OCI-LY1 (cell line): Measurements from ENCODE around the gene SPRED1.

Experiments used
- H2AFZ ChIP-seq: fragments of 200-600 bp; sonication (generic), shearing (Covaris generic); 2 replicates; pipeline ENCODE4 v1.6.0; 2014; ENCODE audit warnings: antibody characterized with exemption, mild to moderate bottlenecking, low read length
- H3F3A ChIP-seq: fragments of 200-600 bp; sonication (generic), shearing (Covaris generic); 2 replicates; pipeline ENCODE4 v1.6.0; 2014; ENCODE audit warnings: mild to moderate bottlenecking, antibody characterized with exemption, low read length, moderate library complexity; ENCODE audit not compliant: insufficient read depth
- H3K27ac ChIP-seq: fragments of 200-600 bp; sonication (generic); 2 replicates; pipeline ENCODE4 v1.5.1; 2014; ENCODE audit warnings: low read length, mixed run types, mild to moderate bottlenecking, low read depth; ENCODE audit not compliant: poor library complexity, severe bottlenecking
- H3K27me3 ChIP-seq: fragments of 200-600 bp; sonication (generic); 2 replicates; pipeline ENCODE4 v1.6.0; 2014; ENCODE audit warnings: antibody characterized with exemption, mild to moderate bottlenecking, low read length, moderate library complexity; ENCODE audit not compliant: insufficient read depth
- H3K36me3 ChIP-seq: fragments of 200-600 bp; sonication (generic); 2 replicates; pipeline ENCODE4 v1.6.1; 2014; ENCODE audit warnings: mild to moderate bottlenecking, antibody characterized with exemption, low read length, moderate library complexity, mixed read lengths; ENCODE audit not compliant: insufficient read depth
- H3K4me1 ChIP-seq: fragments of 200-600 bp; sonication (generic); 2 replicates; pipeline ENCODE4 v1.5.1; 2014; ENCODE audit warnings: mild to moderate bottlenecking, low read length, moderate library complexity; ENCODE audit not compliant: insufficient read depth, severe bottlenecking
- H3K4me2 ChIP-seq: fragments of 200-600 bp; sonication (generic), shearing (Covaris generic); 2 replicates; pipeline ENCODE4 v1.6.1; 2014; ENCODE audit warnings: low read length
- H3K4me3 ChIP-seq: fragments of 200-600 bp; sonication (generic); 2 replicates; pipeline ENCODE4 v1.5.1; 2014; ENCODE audit warnings: low read length, low read depth, mild to moderate bottlenecking, mixed read lengths; ENCODE audit not compliant: poor library complexity, severe bottlenecking
- H3K79me2 ChIP-seq: fragments of 200-600 bp; shearing (Covaris generic); 2 replicates; pipeline ENCODE4 v1.6.1; 2016; ENCODE audit warnings: mixed run types, low read length, mixed read lengths; ENCODE audit not compliant: insufficient read depth
- H3K9ac ChIP-seq: fragments of 200-600 bp; sonication (generic), shearing (Covaris generic); 2 replicates; pipeline ENCODE4 v1.6.1; 2014; ENCODE audit warnings: mild to moderate bottlenecking, low read length, mixed read lengths
- H3K9me2 ChIP-seq: fragments of 200-600 bp; sonication (generic), shearing (Covaris generic); 2 replicates; pipeline ENCODE4 v1.6.1; 2014; ENCODE audit warnings: low read depth, mild to moderate bottlenecking, low read length, mixed read lengths
- H3K9me3 ChIP-seq: fragments of 200-600 bp; shearing (Covaris generic); 2 replicates; pipeline ENCODE4 v1.6.1; 2014; ENCODE audit warnings: low read length, mixed read lengths
- H4K20me1 ChIP-seq: fragments of 200-600 bp; sonication (generic), shearing (Covaris generic); 2 replicates; pipeline ENCODE4 v1.6.0; 2016; ENCODE audit warnings: mild to moderate bottlenecking, low read length; ENCODE audit not compliant: insufficient read depth
- EZH2 ChIP-seq: fragments of 200-600 bp; sonication (generic), shearing (Covaris generic); IDR thresholded peaks from 2 replicates; pipeline ENCODE4 v1.8.0; 2017; ENCODE audit warnings: borderline replicate concordance, mixed run types, mild to moderate bottlenecking, antibody characterized with exemption, low read length, moderate library complexity, mixed read lengths
- TF ChIP-seq, protein P1 (sequence below): fragments of 200-600 bp; sonication (generic), shearing (Covaris generic); IDR thresholded peaks from 2 replicates; pipeline ENCODE4 v1.5.1; 2017; ENCODE audit warnings: mild to moderate bottlenecking, antibody characterized with exemption, low read length, moderate library complexity, mixed read lengths

The SPRED1 gene

DNA sequence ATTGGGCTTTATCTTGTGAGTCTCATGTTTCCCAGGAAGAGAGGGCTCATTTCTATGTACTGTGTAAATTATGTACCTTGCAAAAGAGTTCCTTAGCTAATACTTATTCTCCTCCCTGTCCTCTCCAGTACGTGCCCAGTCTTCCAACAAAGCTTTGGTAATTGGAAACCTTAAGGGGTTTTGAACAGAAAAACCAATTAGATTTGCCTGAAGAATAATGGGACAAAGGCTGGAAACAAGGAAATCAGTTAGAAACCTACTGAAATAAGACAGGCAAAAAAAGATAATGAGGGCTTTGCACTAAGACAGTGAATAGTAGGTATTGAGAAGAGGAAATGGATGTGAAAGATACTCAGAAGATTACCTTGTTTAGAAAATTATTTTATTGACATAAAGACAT, 82.5 kb downstream of the SPRED1 start:
- H3K79me2 ChIP-seq = no peaks in the 10 kb centered on the region
- H3K4me2 ChIP-seq = no peak overlapping the region
- H3K36me3 ChIP-seq = no peaks in the 10 kb centered on the region
- no peaks in the 10 kb centered on the region for H3K9me3 ChIP-seq
- no peak overlapping the region for H2AFZ ChIP-seq
- no peak overlapping the region for H3K4me3 ChIP-seq
- H3K9me2 ChIP-seq = no peaks in the 10 kb centered on the region; the same call in 1 of the 2 replicates
- H3K9ac ChIP-seq = no peak overlapping the region
- H4K20me1 ChIP-seq = no peaks in the 10 kb centered on the region
- no peak for TF ChIP-seq EZH2
- TF ChIP-seq, protein P1, sequence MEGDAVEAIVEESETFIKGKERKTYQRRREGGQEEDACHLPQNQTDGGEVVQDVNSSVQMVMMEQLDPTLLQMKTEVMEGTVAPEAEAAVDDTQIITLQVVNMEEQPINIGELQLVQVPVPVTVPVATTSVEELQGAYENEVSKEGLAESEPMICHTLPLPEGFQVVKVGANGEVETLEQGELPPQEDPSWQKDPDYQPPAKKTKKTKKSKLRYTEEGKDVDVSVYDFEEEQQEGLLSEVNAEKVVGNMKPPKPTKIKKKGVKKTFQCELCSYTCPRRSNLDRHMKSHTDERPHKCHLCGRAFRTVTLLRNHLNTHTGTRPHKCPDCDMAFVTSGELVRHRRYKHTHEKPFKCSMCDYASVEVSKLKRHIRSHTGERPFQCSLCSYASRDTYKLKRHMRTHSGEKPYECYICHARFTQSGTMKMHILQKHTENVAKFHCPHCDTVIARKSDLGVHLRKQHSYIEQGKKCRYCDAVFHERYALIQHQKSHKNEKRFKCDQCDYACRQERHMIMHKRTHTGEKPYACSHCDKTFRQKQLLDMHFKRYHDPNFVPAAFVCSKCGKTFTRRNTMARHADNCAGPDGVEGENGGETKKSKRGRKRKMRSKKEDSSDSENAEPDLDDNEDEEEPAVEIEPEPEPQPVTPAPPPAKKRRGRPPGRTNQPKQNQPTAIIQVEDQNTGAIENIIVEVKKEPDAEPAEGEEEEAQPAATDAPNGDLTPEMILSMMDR = no peak
- H3K4me1 ChIP-seq = no peaks in the 10 kb centered on the region
- H3F3A ChIP-seq = no peaks in the 10 kb centered on the region
- no peaks in the 10 kb centered on the region for H3K27me3 ChIP-seq
- no peak overlapping the region for H3K27ac ChIP-seq

DNA sequence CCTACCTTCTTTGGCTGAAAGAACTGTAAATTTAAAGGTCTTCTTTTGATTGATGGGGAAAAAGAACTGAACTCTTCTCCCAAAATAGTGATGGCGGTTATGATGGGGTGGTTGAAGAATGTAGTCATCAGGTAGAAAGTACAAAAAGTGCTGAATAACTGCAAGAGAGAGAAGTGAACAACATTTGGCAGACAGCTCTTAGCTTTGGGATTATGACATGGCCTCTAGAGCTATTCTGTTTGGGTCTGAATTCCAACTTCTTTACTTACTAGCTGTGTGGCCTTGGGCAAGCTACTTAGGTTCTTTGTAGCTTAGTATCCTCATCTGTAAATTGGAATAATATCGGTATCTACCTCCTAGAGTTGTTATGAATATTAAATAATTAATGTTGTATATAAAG, 91.7 kb downstream of the SPRED1 start:
- Histone ChIP-seq H3K4me1 (no peaks in the 10 kb centered on the region), H3K4me3 (no peak overlapping the region), H3F3A (no peaks in the 10 kb centered on the region), H3K9me2 (no peaks in the 10 kb centered on the region), H2AFZ (no peak overlapping the region), H3K36me3 (no peaks in the 10 kb centered on the region), H3K79me2 (no peaks in the 10 kb centered on the region), H3K27ac (no peak overlapping the region), H3K4me2 (no peak overlapping the region), H4K20me1 (no peaks in the 10 kb centered on the region), H3K27me3 (no peaks in the 10 kb centered on the region), H3K9me3 (no peaks in the 10 kb centered on the region), H3K9ac (no peak overlapping the region)
- TF ChIP-seq, protein P1 = no peak
- no peak for TF ChIP-seq EZH2

DNA sequence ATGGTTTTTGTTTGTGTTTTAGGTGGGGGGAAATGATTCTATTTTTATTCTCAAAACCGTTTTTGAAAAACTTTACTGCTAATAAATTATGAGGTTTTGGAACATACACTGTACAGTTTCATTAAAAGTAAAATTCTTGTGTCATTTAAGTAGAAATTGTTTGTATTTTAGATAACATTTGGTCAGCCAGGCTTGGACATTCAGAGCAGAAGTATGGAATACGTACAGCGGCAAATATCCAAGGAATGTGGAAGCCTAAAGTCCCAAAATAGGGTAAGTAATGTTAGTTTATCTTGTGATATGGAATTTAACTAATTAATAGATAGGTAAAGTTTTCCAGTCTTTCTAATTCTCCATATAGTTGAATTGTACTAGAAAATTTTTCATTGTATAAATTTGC, 96.6 kb downstream of the SPRED1 start:
- Histone ChIP-seq H3K27ac (no peak overlapping the region), H3K9me2 (no peaks in the 10 kb centered on the region), H3K4me2 (no peak overlapping the region), H3K9me3 (no peaks in the 10 kb centered on the region), H2AFZ (no peak overlapping the region), H3F3A (no peaks in the 10 kb centered on the region), H3K79me2 (no peaks in the 10 kb centered on the region), H3K9ac (no peak overlapping the region), H3K27me3 (no peaks in the 10 kb centered on the region), H3K4me3 (no peak overlapping the region), H4K20me1 (no peaks in the 10 kb centered on the region), H3K4me1 (no peaks in the 10 kb centered on the region), H3K36me3 (no peaks in the 10 kb centered on the region)
- no peak for TF ChIP-seq EZH2
- TF ChIP-seq, protein P1 = no peak
